GM19099 (cell line): ENCODE data around the gene SST.

Experiments used
- POLR2A ChIP-seq: IDR thresholded peaks from 3 replicates; pipeline ENCODE4 v1.6.1; 2011; ENCODE audit warnings: low read depth; ENCODE audit not compliant: insufficient read length; ENCODE audit errors: extremely low read depth

SST gene

DNA sequence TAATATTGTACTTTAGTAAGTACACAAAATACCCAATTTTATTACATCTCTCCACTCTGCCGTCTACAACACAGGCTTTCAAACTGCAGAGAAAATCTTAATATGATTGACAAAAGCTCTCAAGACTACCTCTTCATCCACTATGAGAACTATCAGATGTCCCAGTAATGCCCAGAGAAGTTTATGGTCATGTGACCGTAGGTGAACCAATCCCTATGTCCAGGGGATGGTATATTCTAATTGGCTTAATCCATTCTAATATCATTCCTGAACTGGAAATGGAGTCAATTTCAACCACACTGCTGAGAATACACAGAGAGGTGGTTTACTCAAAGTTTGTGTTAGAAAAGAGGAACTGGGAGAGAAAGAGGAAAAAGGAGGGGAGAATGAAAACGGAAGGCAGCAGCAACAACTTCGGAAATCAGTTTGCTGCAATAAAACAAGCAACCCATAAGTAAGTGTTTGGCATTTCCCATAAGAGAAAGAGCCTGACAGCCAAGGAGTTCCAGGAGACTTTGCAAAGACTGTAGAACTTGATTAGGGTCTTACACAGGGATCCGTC is 7.3 kb downstream of the SST start:
- TF ChIP-seq POLR2A = no peak

- TF ChIP-seq POLR2A = no peak
Measured at GRCh38 chr3:187661267-187661666, 8.9 kb downstream of the SST start.

GRCh38 chr3:187651282-187651681 is 18.9 kb downstream of the SST start:
- TF ChIP-seq POLR2A = no peak

GRCh38 chr3:187648177-187648576 is 22.0 kb downstream of the SST start:
- no peak for TF ChIP-seq POLR2A

DNA sequence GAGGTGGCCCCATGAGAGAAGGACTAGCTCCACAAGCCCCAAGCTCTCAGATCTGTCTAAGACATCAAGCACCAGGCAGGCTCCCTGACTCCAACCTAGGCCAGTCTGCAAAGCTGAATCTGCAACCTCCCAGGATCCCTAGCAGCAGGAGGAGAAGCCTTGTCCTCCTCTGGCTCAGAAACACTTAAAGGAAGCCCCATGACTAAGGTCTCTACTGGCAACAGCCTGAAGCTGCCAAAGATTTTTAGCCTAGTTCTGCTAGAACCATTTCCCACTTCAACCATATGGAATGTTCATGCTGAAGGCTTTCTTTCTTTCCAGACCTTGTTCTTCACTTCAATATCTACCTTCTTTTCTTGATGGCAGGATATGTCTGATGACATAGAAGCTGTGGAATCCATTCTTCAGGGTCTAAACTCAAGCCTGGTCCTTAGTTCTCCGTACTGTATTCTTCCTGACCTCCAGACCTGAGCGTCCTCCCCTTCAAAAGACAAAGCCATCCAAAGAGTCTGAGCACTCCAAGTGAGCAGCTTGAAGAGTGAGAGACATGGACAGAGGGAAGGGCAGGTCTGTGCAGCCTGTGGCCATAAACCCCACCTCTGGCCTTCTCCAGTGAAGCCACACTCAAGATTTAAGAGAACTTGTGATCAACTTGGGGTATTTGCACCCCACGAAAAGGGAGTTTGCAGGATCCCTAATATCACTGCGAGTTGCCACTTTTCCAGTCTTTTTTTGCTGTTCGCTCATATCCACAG is 23.1 kb downstream of the SST start:
- TF ChIP-seq POLR2A = no peak

DNA sequence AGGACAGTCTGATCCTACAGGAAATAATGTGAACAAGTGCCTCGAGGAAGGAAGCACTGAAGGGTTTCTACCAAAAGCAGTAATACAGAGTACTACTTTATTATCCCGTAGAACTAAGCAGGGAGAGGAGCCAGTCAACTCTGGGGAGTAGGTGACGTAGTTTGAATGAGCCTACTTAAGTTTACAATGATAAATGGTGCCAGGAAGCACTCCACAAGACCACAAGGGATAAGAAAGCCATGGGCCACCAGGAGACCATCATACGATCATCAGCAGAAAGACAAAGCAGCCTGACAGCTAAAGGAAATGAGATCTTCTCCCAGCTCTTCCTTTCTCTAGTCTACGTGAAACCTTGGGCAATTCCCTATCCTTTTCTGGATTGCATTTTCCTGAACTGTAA is 27.3 kb downstream of the SST start:
- TF ChIP-seq POLR2A = no peak

DNA sequence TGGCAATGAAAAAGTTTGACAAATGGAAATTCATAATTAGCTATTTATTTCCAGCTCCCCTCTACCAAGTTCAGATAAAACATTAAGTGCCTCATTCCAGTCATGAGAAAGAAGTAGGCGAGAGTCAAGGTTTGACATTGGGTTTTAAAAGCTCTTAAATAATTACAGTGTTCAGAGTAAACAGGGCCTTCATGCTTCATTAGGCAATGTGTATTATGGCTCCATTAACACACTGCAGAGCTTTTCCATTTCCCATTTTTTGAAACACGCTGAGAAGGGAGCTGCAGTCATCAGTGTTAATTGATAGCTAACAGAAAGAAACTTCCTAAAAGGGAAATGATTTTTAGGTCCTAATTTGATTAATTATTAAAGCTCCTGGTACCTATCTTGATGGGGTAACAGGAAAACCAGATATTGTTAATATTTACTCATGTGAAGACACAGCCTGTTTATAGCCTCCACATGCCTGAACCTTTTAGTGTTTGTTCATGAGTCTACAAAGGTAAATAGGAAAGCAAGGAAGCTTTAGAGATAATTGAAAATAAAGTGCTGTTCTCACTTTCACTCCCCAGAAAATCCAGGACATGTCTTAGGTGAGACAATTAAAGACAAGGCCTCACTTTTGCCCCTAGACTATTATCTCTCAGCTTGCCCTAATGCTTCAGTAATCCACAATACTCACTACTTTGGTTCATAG is 28.7 kb downstream of the SST start:
- no peak for TF ChIP-seq POLR2A

- no peak for TF ChIP-seq POLR2A
Measured at GRCh38 chr3:187640569-187641059, 29.6 kb downstream of the SST start.

DNA sequence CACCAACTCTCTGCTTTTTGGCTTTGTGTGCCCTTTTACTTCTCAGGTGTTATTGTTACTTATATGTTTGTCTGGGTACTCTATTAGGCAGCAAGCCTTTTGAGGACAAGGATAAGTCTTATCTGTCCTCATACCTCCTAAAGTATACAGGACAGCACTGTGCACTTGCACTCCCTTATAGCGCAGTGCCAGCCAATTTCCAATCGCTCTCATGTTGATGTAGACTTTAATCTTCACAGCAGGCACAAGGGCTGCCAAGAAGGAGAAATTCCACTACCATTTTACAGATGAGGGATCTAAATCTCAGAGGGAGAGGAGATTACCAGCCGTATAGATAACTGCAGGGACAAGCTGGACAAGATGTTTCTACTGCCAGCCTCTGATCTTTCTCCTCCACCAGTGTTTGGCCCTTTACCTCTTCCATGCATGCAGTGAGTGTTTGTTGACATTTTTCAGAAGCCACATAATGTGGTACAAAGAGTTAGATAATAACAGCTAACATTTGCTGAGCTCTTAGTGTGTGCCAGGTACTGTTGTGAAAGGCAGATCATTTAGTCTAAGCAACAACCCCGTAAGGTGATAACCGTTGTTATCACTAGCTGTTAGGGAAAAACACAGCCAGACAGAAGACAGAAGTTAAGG is 30.1 kb downstream of the SST start:
- no peak for TF ChIP-seq POLR2A

DNA sequence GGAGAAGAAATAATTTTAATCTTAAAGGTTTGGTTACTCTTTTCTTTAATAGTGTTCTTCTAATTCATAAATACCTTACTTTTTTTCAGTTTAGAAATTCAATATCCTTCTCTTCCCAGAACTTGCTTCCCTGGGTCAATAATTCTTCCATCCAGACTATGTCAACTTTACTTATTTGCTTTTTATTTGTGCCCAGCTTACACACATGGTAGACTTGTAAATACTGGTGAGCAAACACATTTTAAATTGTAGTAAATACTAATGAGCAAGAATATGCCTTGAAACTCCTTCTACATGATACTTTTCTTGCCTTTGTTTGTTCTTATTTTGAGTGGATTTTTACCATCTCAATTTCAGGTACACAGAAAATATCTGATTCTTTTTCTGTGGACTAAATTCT is 33.7 kb downstream of the SST start:
- no peak for TF ChIP-seq POLR2A

- TF ChIP-seq POLR2A = no peak
Measured at GRCh38 chr3:187630404-187630803, 39.8 kb downstream of the SST start.

DNA sequence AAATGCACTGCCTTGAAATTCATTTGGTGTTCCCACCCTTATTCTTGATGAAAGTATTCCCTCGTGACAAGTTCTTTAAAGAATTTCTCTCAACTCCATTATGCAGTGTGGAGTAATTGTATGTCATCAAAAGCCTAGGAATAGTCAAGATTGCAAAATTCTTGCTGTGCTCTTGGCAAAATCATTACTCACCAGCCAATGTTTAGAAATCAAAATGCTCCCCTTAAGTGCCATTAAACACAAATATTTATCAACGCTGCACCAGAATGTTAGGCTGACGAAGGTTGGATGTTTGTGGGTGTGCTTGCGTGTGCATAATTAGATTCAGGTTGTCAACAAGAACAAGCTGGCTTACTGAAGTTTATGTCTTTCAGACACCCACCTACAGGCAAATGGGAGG is 40.5 kb downstream of the SST start:
- TF ChIP-seq POLR2A = no peak

- no peak for TF ChIP-seq POLR2A
Measured at GRCh38 chr3:187628169-187628568, 42.0 kb downstream of the SST start.

- TF ChIP-seq POLR2A = no peak
Measured at GRCh38 chr3:187626581-187626980, 43.6 kb downstream of the SST start.

DNA sequence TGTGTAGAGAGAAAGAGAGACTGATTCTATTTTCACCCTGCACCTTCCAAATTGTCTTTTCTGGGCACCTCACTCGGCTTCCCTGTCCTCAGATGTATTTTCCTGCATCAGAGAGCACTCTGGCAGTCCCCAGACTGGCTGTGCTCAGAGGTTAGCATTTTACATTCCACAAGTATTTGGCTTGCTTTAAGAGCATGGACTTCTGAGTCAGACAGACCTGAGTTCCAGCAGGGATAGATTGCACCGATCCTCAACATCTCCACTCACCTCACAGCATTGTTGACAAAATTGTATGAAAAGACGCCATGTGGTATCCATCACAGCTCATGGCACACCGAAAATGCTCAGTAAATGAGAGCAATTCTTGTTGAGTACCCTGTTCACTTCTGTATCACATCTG is 45.6 kb downstream of the SST start:
- no peak for TF ChIP-seq POLR2A

DNA sequence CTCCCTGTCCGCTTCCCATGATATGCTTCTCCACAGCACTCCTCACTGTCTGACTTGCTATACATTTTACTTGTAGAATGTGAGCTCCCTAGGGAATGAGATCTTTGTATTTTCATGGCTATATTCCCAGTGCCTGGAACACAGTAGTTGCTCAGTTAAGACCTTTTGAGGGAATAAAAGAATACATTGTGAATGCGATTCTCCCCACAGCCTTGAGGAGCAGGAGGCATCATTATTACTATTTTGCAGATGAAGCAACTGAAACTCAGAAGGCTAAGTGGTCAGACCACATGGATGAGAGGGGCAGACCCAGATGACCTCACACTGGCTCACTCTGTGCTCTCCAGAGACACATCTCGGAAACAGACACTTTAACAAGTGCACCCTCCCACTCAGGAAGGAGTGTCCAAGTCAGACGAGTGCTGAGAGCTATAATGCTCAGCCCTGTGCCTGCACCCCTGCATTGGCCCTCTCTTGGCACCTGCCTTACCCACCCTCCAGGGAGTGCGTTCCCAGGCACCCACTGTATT is 46.8 kb downstream of the SST start:
- no peak for TF ChIP-seq POLR2A

- TF ChIP-seq POLR2A = no peak
Measured at GRCh38 chr3:187621881-187622280, 48.3 kb downstream of the SST start.
